H1 (cell line): Measurements from ENCODE around the gene SAP30. TPM values are rescaled to one million over a fixed set of nuclear protein-coding genes. Genes with fewer than 3 reads are reported as not detected.

ENCODE experiments used
- polyA plus RNA-seq, 7 experiments: library from polyadenylated mRNA; depleted of rRNA in 3 of 7; stranded (reverse) in 5 of 7; unstranded in 2 of 7; fragments of >200 nt in 5 of 7; fragments of 200-250 nt in 2 of 7; gene quantifications; 1 replicate in 5 of 7; 2 replicates in 1 of 7; 4 replicates in 1 of 7; pipeline versions ENCODE4 v1.2.1 to v1.2.3, GENCODE V29; 2011 to 2013; ENCODE audit warnings: missing spikeins in 2 of 7, mixed read lengths in 2 of 7
- total RNA-seq: library from RNA; stranded (reverse); fragmentation: NEBNext Ultra II Directional; extraction: Animal tissue kit (Norgen Biotek cat#: 25700); gene quantifications from 2 replicates; pipeline ENCODE4 v1.2.1, GENCODE V29; 2021
- TF ChIP-seq, protein P1 (sequence below): fragments of 300-600 bp; sonication (generic); IDR thresholded peaks from 2 replicates; pipeline ENCODE4 v1.7.1; 2012; ENCODE audit warnings: low read length, moderate library complexity, mild to moderate bottlenecking, inconsistent platforms; ENCODE audit not compliant: insufficient replicate concordance

The SAP30 gene
- total and polyA plus RNA-seq, 2 of the 8 experiments (the other 6 are each of a cell fraction or from before 2014, with no cell fraction given): 7.7 to 21.1 TPM

DNA sequence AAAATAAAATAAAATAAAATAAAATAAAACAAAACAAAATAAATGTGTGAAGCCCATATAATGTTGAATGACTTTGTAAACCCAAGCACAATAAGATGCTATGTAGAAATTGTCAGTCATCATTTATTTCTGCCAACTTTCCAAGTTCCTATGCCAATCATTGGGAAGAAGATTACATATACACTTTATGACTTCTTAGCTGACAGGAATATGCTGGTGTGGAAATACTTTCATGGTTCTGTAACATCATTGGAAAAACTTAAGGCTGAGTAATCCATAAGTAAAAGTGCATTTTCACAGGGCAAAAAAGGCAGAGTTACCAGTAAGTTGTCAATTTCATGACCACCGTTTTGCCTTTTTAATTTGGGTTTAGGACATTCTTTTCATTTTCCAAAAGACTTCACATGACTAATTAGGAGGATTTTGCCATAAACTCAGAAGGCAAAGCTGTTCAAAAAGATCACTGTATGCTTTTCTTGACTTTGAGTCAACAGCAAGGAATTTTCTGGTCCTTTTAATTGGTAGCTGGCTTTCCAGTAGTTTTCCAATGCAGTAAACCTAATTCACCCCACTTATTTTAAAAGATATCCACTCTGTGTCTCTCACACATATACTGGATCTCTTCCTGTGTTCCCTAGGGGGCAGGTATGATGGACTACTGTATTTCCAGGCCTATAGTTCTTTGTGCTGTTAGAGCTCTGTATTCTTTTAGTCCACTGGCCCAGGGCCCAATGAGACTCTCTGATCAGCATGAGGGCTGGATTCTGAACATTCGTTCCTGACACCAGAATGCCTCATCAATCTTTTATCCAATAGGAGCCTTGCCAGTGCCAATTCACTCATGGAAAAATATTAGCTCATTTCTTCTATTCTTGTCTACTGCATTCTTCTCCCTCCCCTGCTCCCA lies 54.4 kb downstream of the SAP30 start (continued):
- TF ChIP-seq, protein P1, sequence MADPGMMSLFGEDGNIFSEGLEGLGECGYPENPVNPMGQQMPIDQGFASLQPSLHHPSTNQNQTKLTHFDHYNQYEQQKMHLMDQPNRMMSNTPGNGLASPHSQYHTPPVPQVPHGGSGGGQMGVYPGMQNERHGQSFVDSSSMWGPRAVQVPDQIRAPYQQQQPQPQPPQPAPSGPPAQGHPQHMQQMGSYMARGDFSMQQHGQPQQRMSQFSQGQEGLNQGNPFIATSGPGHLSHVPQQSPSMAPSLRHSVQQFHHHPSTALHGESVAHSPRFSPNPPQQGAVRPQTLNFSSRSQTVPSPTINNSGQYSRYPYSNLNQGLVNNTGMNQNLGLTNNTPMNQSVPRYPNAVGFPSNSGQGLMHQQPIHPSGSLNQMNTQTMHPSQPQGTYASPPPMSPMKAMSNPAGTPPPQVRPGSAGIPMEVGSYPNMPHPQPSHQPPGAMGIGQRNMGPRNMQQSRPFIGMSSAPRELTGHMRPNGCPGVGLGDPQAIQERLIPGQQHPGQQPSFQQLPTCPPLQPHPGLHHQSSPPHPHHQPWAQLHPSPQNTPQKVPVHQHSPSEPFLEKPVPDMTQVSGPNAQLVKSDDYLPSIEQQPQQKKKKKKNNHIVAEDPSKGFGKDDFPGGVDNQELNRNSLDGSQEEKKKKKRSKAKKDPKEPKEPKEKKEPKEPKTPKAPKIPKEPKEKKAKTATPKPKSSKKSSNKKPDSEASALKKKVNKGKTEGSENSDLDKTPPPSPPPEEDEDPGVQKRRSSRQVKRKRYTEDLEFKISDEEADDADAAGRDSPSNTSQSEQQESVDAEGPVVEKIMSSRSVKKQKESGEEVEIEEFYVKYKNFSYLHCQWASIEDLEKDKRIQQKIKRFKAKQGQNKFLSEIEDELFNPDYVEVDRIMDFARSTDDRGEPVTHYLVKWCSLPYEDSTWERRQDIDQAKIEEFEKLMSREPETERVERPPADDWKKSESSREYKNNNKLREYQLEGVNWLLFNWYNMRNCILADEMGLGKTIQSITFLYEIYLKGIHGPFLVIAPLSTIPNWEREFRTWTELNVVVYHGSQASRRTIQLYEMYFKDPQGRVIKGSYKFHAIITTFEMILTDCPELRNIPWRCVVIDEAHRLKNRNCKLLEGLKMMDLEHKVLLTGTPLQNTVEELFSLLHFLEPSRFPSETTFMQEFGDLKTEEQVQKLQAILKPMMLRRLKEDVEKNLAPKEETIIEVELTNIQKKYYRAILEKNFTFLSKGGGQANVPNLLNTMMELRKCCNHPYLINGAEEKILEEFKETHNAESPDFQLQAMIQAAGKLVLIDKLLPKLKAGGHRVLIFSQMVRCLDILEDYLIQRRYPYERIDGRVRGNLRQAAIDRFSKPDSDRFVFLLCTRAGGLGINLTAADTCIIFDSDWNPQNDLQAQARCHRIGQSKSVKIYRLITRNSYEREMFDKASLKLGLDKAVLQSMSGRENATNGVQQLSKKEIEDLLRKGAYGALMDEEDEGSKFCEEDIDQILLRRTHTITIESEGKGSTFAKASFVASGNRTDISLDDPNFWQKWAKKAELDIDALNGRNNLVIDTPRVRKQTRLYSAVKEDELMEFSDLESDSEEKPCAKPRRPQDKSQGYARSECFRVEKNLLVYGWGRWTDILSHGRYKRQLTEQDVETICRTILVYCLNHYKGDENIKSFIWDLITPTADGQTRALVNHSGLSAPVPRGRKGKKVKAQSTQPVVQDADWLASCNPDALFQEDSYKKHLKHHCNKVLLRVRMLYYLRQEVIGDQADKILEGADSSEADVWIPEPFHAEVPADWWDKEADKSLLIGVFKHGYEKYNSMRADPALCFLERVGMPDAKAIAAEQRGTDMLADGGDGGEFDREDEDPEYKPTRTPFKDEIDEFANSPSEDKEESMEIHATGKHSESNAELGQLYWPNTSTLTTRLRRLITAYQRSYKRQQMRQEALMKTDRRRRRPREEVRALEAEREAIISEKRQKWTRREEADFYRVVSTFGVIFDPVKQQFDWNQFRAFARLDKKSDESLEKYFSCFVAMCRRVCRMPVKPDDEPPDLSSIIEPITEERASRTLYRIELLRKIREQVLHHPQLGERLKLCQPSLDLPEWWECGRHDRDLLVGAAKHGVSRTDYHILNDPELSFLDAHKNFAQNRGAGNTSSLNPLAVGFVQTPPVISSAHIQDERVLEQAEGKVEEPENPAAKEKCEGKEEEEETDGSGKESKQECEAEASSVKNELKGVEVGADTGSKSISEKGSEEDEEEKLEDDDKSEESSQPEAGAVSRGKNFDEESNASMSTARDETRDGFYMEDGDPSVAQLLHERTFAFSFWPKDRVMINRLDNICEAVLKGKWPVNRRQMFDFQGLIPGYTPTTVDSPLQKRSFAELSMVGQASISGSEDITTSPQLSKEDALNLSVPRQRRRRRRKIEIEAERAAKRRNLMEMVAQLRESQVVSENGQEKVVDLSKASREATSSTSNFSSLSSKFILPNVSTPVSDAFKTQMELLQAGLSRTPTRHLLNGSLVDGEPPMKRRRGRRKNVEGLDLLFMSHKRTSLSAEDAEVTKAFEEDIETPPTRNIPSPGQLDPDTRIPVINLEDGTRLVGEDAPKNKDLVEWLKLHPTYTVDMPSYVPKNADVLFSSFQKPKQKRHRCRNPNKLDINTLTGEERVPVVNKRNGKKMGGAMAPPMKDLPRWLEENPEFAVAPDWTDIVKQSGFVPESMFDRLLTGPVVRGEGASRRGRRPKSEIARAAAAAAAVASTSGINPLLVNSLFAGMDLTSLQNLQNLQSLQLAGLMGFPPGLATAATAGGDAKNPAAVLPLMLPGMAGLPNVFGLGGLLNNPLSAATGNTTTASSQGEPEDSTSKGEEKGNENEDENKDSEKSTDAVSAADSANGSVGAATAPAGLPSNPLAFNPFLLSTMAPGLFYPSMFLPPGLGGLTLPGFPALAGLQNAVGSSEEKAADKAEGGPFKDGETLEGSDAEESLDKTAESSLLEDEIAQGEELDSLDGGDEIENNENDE: no peak
